HepG2 (cell line): ENCODE data around the gene POLR1D. TPM values are rescaled to one million over a fixed set of nuclear protein-coding genes. Genes with fewer than 3 reads are reported as not detected.

ENCODE experiments used
- CCDC6 ChIP-seq: sonication (generic); formaldehyde crosslinking; IDR thresholded peaks from 2 replicates; pipeline ENCODE4 v1.8.1; 2022; ENCODE audit warnings: mild to moderate bottlenecking, missing genetic modification reagents, moderate library complexity
- EP300 ChIP-seq, 3 experiments: sonication (generic) in 1 of 3; formaldehyde crosslinking in 1 of 3; IDR thresholded peaks; 2 replicates each; pipeline versions ENCODE4 v1.5.1 to v1.6.1; 2011 to 2020; ENCODE audit warnings: low read depth in 2 of 3, low read length in 2 of 3, borderline replicate concordance in 1 of 3, improper control_type of control experiment in 1 of 3, mild to moderate bottlenecking in 1 of 3, missing genetic modification reagents in 1 of 3, moderate library complexity in 1 of 3
- FOXA1 ChIP-seq, 2 experiments: fragments of 450-650 bp in 1 of 2; sonication (generic) in 1 of 2; formaldehyde crosslinking in 1 of 2; IDR thresholded peaks; 2 replicates each; pipeline versions ENCODE4 v1.4.0 to v1.6.1; 2016 to 2020; ENCODE audit warnings: missing genetic modification reagents in 1 of 2
- MYC ChIP-seq: sonication (generic); formaldehyde crosslinking; IDR thresholded peaks from 2 replicates; pipeline ENCODE4 v1.9.0; 2021; ENCODE audit warnings: missing genetic modification reagents, borderline replicate concordance
- NRL ChIP-seq: sonication (generic); formaldehyde crosslinking; IDR thresholded peaks from 2 replicates; pipeline ENCODE4 v1.5.0; 2020; ENCODE audit warnings: missing genetic modification reagents, mild to moderate bottlenecking, moderate library complexity, borderline replicate concordance
- REST ChIP-seq, 2 experiments: IDR thresholded peaks; 2 replicates each; pipeline ENCODE4 v1.6.1; 2011 to 2012; ENCODE audit warnings: low read length in 2 of 2, borderline replicate concordance in 1 of 2, low read depth in 1 of 2, mild to moderate bottlenecking in 1 of 2, moderate library complexity in 1 of 2
- SOX5 ChIP-seq: IDR thresholded peaks from 2 replicates; pipeline ENCODE4 v1.6.1; 2016; ENCODE audit warnings: borderline replicate concordance
- SRSF1 ChIP-seq: fragments of 200-400 bp; formaldehyde crosslinking; optimal IDR thresholded peaks from 2 replicates; pipeline ENCODE3; 2017; ENCODE audit warnings: mild to moderate bottlenecking, low read depth, low read length, moderate library complexity
- STAG1 ChIP-seq: sonication (generic); formaldehyde crosslinking; IDR thresholded peaks from 2 replicates; pipeline ENCODE4 v1.4.0; 2020; ENCODE audit warnings: missing genetic modification reagents
- TFAP4 ChIP-seq: sonication (generic); IDR thresholded peaks from 2 replicates; pipeline ENCODE4 v1.6.1; 2016; ENCODE audit warnings: low read depth, borderline replicate concordance
- THAP8 ChIP-seq: sonication (generic); formaldehyde crosslinking; IDR thresholded peaks from 2 replicates; pipeline ENCODE4 v1.5.1; 2020; ENCODE audit warnings: missing genetic modification reagents, mild to moderate bottlenecking, borderline replicate concordance
- ZBTB14 ChIP-seq: sonication (generic); formaldehyde crosslinking; IDR thresholded peaks from 2 replicates; pipeline ENCODE4 v1.4.0; 2020; ENCODE audit warnings: missing genetic modification reagents
- ZBTB38 ChIP-seq: sonication (generic); formaldehyde crosslinking; IDR thresholded peaks from 2 replicates; pipeline ENCODE4 v1.5.1; 2020; ENCODE audit warnings: mild to moderate bottlenecking, missing genetic modification reagents
- ZBTB42 ChIP-seq: sonication (generic); formaldehyde crosslinking; IDR thresholded peaks from 2 replicates; pipeline ENCODE4 v1.5.0; 2020; ENCODE audit warnings: mild to moderate bottlenecking, missing genetic modification reagents
- ZFP1 ChIP-seq: IDR thresholded peaks from 2 replicates; pipeline ENCODE4 v1.6.1; 2016
- ZMYM4 ChIP-seq: sonication (generic); formaldehyde crosslinking; IDR thresholded peaks from 2 replicates; pipeline ENCODE4 v1.8.1; 2023; ENCODE audit warnings: mild to moderate bottlenecking, missing genetic modification reagents
- ZNF124 ChIP-seq: sonication (generic); formaldehyde crosslinking; IDR thresholded peaks from 2 replicates; pipeline ENCODE4 v1.4.0; 2020; ENCODE audit warnings: missing genetic modification reagents
- ZNF263 ChIP-seq: sonication (generic); formaldehyde crosslinking; IDR thresholded peaks from 2 replicates; pipeline ENCODE4 v1.4.0; 2020; ENCODE audit warnings: missing genetic modification reagents
- ZNF770 ChIP-seq: sonication (generic); formaldehyde crosslinking; IDR thresholded peaks from 2 replicates; pipeline ENCODE4 v1.5.0; 2020; ENCODE audit warnings: mild to moderate bottlenecking, missing genetic modification reagents
- ZNF850 ChIP-seq: sonication (generic); formaldehyde crosslinking; conservative IDR thresholded peaks from 2 replicates; pipeline ENCODE4 v1.9.0; 2021; ENCODE audit warnings: mild to moderate bottlenecking, missing genetic modification reagents
- polyA plus RNA-seq, 8 experiments: library from polyadenylated mRNA; depleted of rRNA in 3 of 8; stranded (reverse) in 7 of 8; unstranded in 1 of 8; fragments of >200 nt; fragmentation: Illumina TruSeq in 4 of 8; extraction: Trizol in 4 of 8; gene quantifications; 2 replicates each; pipeline versions ENCODE4 v1.2.1 to v1.2.3, GENCODE V29; 2011 to 2016; ENCODE audit warnings: low read depth in 4 of 8, missing spikeins in 1 of 8, mixed read lengths in 1 of 8; ENCODE audit not compliant: insufficient read depth in 1 of 8
- total RNA-seq, 5 experiments: library from RNA; depleted of rRNA; stranded (reverse); fragments of >200 nt; fragmentation: Illumina TruSeq; extraction: Trizol; gene quantifications; 2 replicates each; pipeline ENCODE4 v1.2.3, GENCODE V29; 2016; ENCODE audit warnings: low read depth in 1 of 5

Gene POLR1D
- total and polyA plus RNA-seq, 2 of the 13 experiments (the other 11 are each of a cell fraction or from before 2014, with no cell fraction given), result 183 to 490 TPM

GRCh38 chr13:27641711-27642502, 20.2 kb downstream of the POLR1D start (continued):
- TF ChIP-seq FOXA1 (IDR thresholded peaks at IDR 0.05) (no peak), FOXA1 (CRISPR knock-in tag; IDR thresholded peaks at IDR 0.05) (0 out of 2 replicates have a peak, but pooled peaks have one; percentile 26), THAP8 (no peak), ZMYM4 (CRISPR knock-in tag) (peak; percentile 43; the same call in 1 of the 2 replicates), ZBTB42 (no peak), ZNF770 (CRISPR knock-in tag) (no peak), ZFP1 (CRISPR knock-in tag) (no peak), ZNF263 (no peak), ZBTB38 (no peak), ZBTB14 (CRISPR knock-in tag) (no peak), SOX5 (CRISPR knock-in tag) (peak; percentile 81; the same call in 1 of the 2 replicates), STAG1 (CRISPR knock-in tag) (no peak), REST (IDR thresholded peaks at IDR 0.05; ENCODE audit: borderline replicate concordance in 1 of 2, low read depth in 1 of 2, low read length in 2 of 2) (peak in 1 of 2 experiments; percentile 12; a peak in 1 of 4 replicates), CCDC6 (CRISPR knock-in tag) (no peak), ZNF850 (CRISPR knock-in tag) (no peak), TFAP4 (no peak), NRL (no peak), MYC (no peak), ZNF124 (CRISPR knock-in tag) (no peak), SRSF1 (no peak), EP300 (IDR thresholded peaks at IDR 0.05; ENCODE audit: low read depth in 2 of 2, low read length in 2 of 2) (peak in 1 of 2 experiments; percentile 80; a peak in 2 of 4 replicates), EP300 (CRISPR knock-in tag; IDR thresholded peaks at IDR 0.05; ENCODE audit: borderline replicate concordance) (peak; percentile 52; the same call in 1 of the 2 replicates)
